ENCODE results near the gene NUFIP1. TPM values are rescaled to one million over a fixed set of nuclear protein-coding genes. Genes with fewer than 3 reads are reported as not detected.

Gene NUFIP1
- total RNA-seq, 1 experiment from 2014 or later: 17.1 TPM

DNA sequence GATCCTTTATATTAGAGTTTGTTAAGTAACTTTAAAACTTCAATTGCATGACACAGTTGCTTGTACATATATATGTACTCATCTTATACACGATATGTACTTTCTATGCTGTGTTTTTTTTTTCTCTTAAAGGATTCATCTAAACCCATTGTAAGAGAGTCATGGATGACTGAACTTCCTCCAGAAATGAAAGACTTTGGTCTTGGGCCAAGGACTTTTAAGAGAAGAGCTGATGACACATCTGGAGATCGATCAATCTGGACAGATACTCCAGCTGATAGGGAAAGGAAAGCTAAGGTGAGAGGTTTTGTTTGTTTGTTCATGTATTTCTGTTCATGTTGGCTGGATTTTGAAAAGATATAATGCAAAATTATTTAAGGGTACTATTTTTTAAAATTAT is 26.0 kb upstream of the NUFIP1 start:
- H2AK5ac ChIP-seq (ENCODE audit: insufficient read length, low read length): no peak overlapping the region
- H3K4ac ChIP-seq (ENCODE audit: low read depth, low read length): no peak overlapping the region
- H3K4me2 ChIP-seq (ENCODE audit: insufficient read depth, insufficient read length, low read length): no peak overlapping the region
- Mint-ChIP-seq H3K36me3 (ENCODE audit: insufficient read depth in 1 of 3, low read depth in 3 of 3) (peaks cover 7 to 34% (median 33%) of the 10 kb centered on the region in 3 experiments; a peak in 6 of 7 replicates), H3K4me3 (no peak overlapping the region), H3K27ac (no peak overlapping the region), H3K27me3 (ENCODE audit: low read depth) (no peaks in the 10 kb centered on the region), H3K9me3 (no peaks in the 10 kb centered on the region), H3K4me1 (no peaks in the 10 kb centered on the region)
- H2BK120ac ChIP-seq (ENCODE audit: low read depth, low read length, poor library complexity, severe bottlenecking): no peak overlapping the region
- no peak overlapping the region for H2BK15ac ChIP-seq (ENCODE audit: low read depth, low read length)
- H2AFZ ChIP-seq (ENCODE audit: low read length): no peak overlapping the region
- no peak for TF ChIP-seq CTCF (conservative IDR thresholded peaks at IDR 0.05)
- no peaks in the 10 kb centered on the region for H3K27me3 ChIP-seq (ENCODE audit: insufficient read depth, low read length)
- no peak overlapping the region for H3K56ac ChIP-seq (ENCODE audit: insufficient read length, low read depth, low read length)
- H2BK12ac ChIP-seq (ENCODE audit: insufficient read length, low read depth, low read length): no peak overlapping the region
- H4K20me1 ChIP-seq (ENCODE audit: control insufficient read depth, insufficient read depth, insufficient read length): no peaks in the 10 kb centered on the region
- H3T11ph ChIP-seq (ENCODE audit: low read length): no peak overlapping the region
- no peak overlapping the region for H3K18ac ChIP-seq (ENCODE audit: insufficient read length, low read depth, low read length)
- H3K27ac ChIP-seq (ENCODE audit: insufficient read length, low read depth, low read length): no peak overlapping the region
- H3K4me1 ChIP-seq (ENCODE audit: insufficient read depth, low read length): no peaks in the 10 kb centered on the region
- no peak overlapping the region for H3K14ac ChIP-seq (ENCODE audit: insufficient read depth, low read length)
- no peaks in the 10 kb centered on the region for H3K79me1 ChIP-seq (ENCODE audit: insufficient read depth, low read depth, low read length, poor library complexity, severe bottlenecking)
- H3K9me3 ChIP-seq (ENCODE audit: control insufficient read depth, low read depth, low read length): no peaks in the 10 kb centered on the region
- no peak for DNase-seq
- H4K5ac ChIP-seq (ENCODE audit: insufficient read length, low read depth, low read length): no peak overlapping the region
- H4K91ac ChIP-seq (ENCODE audit: insufficient read length, low read depth, low read length): no peak overlapping the region
- H2BK5ac ChIP-seq (ENCODE audit: insufficient read length, low read length): no peak overlapping the region
- no peak overlapping the region for H4K8ac ChIP-seq (replicated peaks; ENCODE audit: insufficient read length, low read depth, low read length)
- no CpG with 5 or more reads among the region's 2 CpGs for WGBS (ENCODE audit: extremely low coverage, insufficient read length, low lambda C conversion rate)
- H3K9ac ChIP-seq (ENCODE audit: extremely low read depth, insufficient read length, low read length): no peak overlapping the region
- no peak overlapping the region for H3K23ac ChIP-seq (ENCODE audit: insufficient read length, low read depth, low read length)
- H3K79me2 ChIP-seq (ENCODE audit: insufficient read depth, low read length): no peaks in the 10 kb centered on the region
- H2BK20ac ChIP-seq (ENCODE audit: low read depth, low read length, poor library complexity, severe bottlenecking): no peak overlapping the region
- H3K23me2 ChIP-seq (ENCODE audit: insufficient read length, low read depth, low read length, poor library complexity, severe bottlenecking): no peaks in the 10 kb centered on the region
